GM21786 (cell line): ENCODE results near the gene ELN.

ENCODE experiments used
- ATAC-seq: cut with Tn5 transposase; IDR thresholded peaks from one replicate; pipeline ENCODE4 v1.9.1; 2021; ENCODE audit not compliant: unreplicated experiment

The ELN gene

DNA sequence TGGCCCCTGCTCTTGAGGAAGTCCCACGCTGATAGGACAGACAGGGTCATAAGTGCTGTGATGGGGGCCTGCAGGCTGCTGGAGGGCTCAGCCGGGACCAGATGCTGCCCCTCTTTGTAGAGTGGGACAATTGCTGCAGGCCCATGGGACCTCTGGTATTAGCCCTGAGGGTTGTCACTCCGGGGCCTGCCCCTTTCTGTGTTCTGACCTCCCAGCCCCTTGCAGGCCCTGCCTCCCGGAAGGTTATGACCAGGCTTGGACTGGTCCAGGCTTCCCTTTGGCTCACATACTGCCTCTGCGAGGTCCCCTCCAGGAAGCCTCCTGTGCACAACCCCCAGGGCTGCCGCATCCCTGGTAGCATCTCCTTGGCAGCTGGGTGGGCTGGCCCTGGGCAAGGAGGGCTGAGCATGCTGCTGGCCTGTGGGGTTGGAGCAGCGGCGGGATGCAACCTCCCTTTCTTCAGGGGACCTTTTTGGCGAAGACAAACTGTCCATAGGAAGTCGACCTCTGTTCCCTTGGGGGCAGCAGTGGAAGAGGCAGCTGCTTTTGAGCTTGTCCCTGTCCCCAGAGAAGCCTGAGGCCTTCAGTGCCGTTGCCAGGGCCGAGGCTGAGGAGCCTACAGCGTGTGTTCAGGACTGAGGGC lies 64.5 kb downstream of the ELN start:
- peak; percentile 23 for ATAC-seq

DNA sequence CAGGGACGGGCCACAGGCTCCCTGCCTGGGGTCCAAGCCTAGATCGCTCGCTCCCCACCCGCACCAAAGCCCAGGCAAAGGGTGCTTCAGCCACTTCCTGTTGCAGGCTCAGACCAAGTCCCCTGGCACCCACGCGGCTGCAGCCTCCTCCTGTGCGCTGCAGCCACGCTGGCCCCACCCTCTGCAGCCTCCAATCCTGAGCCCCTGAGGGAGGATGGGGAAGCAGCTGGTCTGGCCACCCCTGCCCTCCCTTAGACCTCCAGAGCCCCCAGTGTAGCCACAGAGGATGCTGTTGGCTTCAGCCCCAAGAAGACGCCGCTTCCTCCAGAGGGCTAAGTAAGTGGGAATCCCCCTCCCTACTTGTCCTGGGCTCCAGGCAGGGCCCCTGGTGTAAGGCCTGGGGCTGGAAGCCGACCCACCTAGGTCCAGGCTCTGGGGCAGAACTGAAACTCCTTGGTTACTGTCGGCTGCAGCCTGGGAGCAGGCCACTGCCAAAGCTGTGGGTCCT lies 65.0 kb downstream of the ELN start:
- peak; percentile 51 for ATAC-seq

GRCh38 chr7:74093671-74094223 lies 65.8 kb downstream of the ELN start:
- peak; percentile 1 for ATAC-seq

DNA sequence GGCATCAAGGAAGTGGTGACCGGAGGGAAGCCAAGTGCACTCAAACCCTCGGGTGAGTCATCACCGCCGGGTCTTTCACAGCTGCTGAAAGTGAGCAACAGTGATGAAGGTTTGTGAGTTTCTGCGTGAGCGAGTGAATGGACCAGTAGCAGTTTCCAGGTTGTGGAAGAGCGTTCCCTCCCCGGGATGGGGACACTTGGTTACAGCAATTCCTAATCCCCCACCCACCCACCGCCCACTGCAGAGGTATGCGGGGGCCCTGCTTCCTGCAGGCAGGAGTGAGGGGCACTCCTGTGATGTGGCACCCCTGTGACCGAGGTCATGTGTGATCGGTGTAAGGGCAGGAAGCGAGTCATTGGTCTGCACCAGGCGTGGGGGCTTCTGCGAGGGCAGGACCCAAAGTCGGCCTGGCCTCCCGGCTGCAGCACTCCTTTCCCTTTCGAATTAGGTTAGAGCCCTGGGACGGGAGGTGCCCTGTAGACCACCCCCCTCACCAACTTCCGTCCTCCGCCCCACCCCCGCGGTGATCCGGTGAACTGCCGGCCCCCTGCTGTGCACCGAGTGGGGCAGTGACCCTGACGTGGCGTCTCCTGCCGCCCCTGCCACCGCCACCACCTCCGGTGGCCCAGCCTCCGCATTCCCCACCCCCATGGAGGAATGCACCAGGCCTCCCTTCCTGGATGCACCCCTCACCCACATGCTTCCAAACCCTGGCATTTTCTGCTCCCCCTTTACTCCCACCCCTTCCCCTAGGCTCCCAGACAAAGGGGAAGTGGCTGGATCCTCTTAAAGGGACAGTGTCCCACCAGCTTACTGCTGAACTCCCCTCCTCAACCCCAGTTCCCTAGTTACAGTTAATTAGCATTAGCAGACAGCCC lies 66.5 kb downstream of the ELN start:
- ATAC-seq, result peak; percentile 47

DNA sequence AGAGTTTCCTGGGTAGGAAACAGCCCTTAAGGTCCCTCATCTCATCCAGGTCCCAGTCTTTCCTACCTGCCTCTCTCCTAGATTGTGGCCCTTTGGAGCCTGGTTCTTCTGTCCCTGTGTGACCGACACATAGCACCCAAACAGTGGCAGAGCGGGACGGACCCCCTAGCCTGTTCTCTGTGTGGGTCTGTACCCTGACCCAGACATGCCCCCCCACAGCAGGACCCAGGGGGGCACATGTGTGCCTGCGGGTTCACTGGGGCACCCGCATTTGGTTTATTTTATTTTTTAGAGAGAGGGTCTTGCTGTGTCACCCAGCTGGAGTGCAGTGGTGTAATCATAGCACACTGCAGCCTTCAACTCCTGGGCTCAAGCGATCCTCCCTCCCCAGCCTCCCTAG lies 67.2 kb downstream of the ELN start:
- no peak for ATAC-seq

- no peak for ATAC-seq
Observed at GRCh38 chr7:74097937-74098614, 70.1 kb downstream of the ELN start.

GRCh38 chr7:74099031-74099430 lies 71.1 kb downstream of the ELN start:
- ATAC-seq, result no peak

- ATAC-seq, result peak; percentile 94
Observed at GRCh38 chr7:74101061-74101681, 73.2 kb downstream of the ELN start.

DNA sequence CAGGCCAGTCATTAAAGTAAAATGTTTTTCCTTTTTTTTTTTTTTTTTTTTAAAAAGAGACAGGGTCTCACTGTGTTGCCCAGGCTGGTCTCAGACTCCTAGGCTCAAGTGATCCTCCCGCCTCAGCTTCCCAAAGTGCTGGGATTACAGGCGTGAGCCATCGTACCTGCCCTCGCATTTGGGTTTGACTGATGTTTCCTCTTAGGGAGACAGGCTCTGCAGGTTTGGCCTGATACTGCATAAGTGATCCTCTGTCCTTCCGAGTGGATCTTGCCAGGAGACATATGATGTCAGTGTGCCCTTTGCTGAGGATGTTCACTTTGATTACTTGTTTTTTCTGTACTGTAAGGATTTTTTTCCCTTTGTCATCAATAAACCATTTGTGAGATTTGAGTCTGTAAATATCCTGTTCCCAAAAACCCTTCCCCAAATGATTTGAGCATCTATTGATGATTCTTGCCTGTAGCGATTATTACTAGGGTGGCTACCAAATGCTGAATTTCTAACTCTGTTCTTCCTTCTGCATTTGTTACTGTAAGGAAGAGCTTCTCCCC lies 75.3 kb downstream of the ELN start:
- ATAC-seq, result no peak

DNA sequence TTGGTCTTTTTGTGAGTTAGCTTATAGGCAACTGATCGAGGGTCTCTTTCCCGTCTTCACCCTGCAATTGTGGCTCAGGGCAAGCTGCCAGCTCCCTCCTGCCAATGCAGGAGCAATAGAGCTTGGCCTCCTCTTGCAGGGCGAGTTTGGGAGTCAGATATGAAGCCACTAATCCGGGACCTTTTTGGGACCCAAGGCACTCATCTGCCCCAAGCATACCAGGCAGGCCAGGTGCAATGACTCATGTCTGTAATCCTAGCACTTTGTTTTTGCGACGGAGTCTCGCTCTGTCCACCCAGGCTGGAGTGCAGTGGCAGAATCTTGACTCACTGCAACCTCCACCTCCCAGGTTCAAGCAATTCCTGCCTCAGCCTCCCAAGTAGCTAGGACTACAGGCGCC lies 76.7 kb downstream of the ELN start:
- ATAC-seq, result no peak

DNA sequence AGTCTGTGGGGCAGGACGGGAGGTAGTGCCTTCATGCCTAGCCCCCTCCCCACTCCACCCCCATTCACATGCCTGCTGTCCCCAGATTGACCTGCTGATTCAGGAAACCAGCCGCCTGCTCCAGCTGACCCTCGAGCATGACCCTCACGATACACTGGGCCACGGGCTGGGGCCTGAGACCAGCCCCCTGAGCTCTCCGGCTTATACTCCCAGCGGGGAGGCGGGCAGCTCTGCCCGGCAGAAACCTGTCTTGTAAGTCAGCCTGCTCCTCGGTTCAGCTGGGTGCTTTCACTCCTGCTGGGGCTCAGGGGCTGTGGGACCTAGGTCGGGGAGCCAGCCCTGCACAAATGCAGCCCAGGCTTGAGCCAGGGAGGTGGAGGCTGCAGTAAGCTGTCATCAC lies 78.0 kb downstream of the ELN start:
- no peak for ATAC-seq

DNA sequence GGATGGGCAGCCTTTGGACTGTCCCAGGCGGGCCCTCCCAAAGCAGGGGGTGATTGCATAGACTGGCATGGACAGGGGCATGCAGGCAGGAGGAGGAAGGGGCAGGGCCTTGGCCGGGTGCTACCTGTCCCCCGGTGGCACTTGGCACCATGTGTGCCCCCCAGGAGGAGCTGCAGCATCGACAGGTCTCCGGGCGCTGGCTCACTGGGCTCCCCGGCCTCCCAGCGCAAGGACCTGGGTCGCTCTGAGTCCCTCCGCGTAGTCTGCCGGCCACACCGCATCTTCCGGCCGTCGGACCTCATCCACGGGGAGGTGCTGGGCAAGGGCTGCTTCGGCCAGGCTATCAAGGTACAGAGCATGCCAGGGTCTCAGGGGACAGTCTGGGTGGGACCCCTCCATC lies 78.9 kb downstream of the ELN start:
- ATAC-seq, result no peak

GRCh38 chr7:74115326-74115725 lies 87.4 kb downstream of the ELN start:
- ATAC-seq, result no peak

DNA sequence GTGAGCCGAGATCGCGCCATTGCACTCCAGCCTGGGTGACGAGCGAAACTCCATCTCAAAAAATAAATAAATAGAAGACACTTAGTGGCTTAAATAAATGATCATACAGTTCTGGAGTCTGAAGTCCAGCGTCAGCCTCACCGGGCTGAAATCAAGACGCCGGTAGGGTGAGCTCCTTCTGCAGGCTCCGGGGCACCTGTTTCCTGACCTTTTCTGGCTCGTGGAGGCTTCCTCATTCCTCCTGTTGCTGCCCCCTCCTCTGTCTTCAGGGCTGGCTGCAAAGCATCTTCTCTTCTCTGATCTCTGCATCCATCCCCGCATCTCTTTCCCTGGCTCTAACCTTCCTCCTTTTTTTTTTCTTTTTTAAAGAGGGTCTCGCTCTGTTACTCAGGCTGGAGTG lies 88.4 kb downstream of the ELN start:
- ATAC-seq, result no peak
